ENCODE measurements around the gene APC2. TPM values are rescaled to one million over a fixed set of nuclear protein-coding genes. Genes with fewer than 3 reads are reported as not detected.

Gene APC2
- total and polyA plus RNA-seq, 9 donors, result under 0.01 to 0.28 (median 0.11) TPM; not detected in 1

- intact Hi-C loops (cut with DNase I), result no loop called here
- WGBS, 3 donors, result 1 to 2% (median 2%) methylated on average over 54 to 117 of the region's 117 CpGs
- H3K27me3 ChIP-seq, result peaks cover 11% of the 10 kb centered on the region
- H3K27ac ChIP-seq, result no peak overlapping the region
- peak overlapping the region; percentile 33 for H3K4me3 ChIP-seq
- no peak for DNase-seq
- H3K4me1 ChIP-seq (ENCODE audit: insufficient read depth), result peaks cover 35% of the 10 kb centered on the region
- no peaks in the 10 kb centered on the region for H3K36me3 ChIP-seq
- H3K9me3 ChIP-seq, result no peaks in the 10 kb centered on the region
- TF ChIP-seq POLR2A (IDR thresholded peaks at IDR 0.05), result no peak
- no peak for TF ChIP-seq CTCF (IDR thresholded peaks at IDR 0.05)
- no peak for TF ChIP-seq EP300 (IDR thresholded peaks at IDR 0.05)
These were observed 19.5 kb downstream of the APC2 start for GRCh38 chr19:1469255-1470054.

GRCh38 chr19:1470055-1470304, 20.1 kb downstream of the APC2 start:
- no peak for DNase-seq
- H3K4me1 ChIP-seq (ENCODE audit: insufficient read depth), result peaks cover 35% of the 10 kb centered on the region
- intact Hi-C loops (cut with DNase I), result no loop called here
- H3K27ac ChIP-seq, result no peak overlapping the region
- H3K27me3 ChIP-seq, result peaks cover 11% of the 10 kb centered on the region
- H3K9me3 ChIP-seq, result no peaks in the 10 kb centered on the region
- H3K4me3 ChIP-seq, result peak overlapping the region; percentile 33
- TF ChIP-seq EP300 (IDR thresholded peaks at IDR 0.05), result no peak
- TF ChIP-seq POLR2A (IDR thresholded peaks at IDR 0.05), result no peak
- TF ChIP-seq CTCF (IDR thresholded peaks at IDR 0.05), result no peak
- no peaks in the 10 kb centered on the region for H3K36me3 ChIP-seq
- WGBS, 3 donors, result 2% methylated on average over 17 to 22 of the region's 22 CpGs

GRCh38 chr19:1470305-1471009, 20.5 kb downstream of the APC2 start:
- Histone ChIP-seq H3K4me1 (ENCODE audit: insufficient read depth) (peaks cover 35% of the 10 kb centered on the region), H3K4me3 (peak overlapping the region; percentile 33), H3K36me3 (no peaks in the 10 kb centered on the region), H3K27me3 (peaks cover 11% of the 10 kb centered on the region), H3K9me3 (no peaks in the 10 kb centered on the region), H3K27ac (no peak overlapping the region)
- intact Hi-C loops (cut with DNase I), result no loop called here
- TF ChIP-seq CTCF (IDR thresholded peaks at IDR 0.05) (no peak), EP300 (IDR thresholded peaks at IDR 0.05) (no peak), POLR2A (IDR thresholded peaks at IDR 0.05) (no peak)
- peak in 4 of 5 donors; percentile 42 to 75 (median 64) for DNase-seq
- 0 to 1% (median 1%) methylated on average over 35 to 67 of the region's 67 CpGs for WGBS, 3 donors

- Histone ChIP-seq H3K27me3 (peaks cover 11% of the 10 kb centered on the region), H3K4me3 (no peak overlapping the region), H3K9me3 (no peaks in the 10 kb centered on the region), H3K27ac (no peak overlapping the region), H3K36me3 (no peaks in the 10 kb centered on the region), H3K4me1 (ENCODE audit: insufficient read depth) (peaks cover 35% of the 10 kb centered on the region)
- WGBS, 3 donors, result 2 to 8% (median 2%) methylated on average over 21 to 28 of the region's 28 CpGs
- intact Hi-C loops (cut with DNase I), result no loop called here
- DNase-seq, result no peak
- TF ChIP-seq EP300 (IDR thresholded peaks at IDR 0.05) (no peak), POLR2A (IDR thresholded peaks at IDR 0.05) (no peak), CTCF (IDR thresholded peaks at IDR 0.05) (no peak)
These were observed 21.1 kb downstream of the APC2 start for GRCh38 chr19:1471010-1471514.

Data from ovary (tissue), 9 donors.